Right ventricle myocardium inferior (tissue), 1 donor: ENCODE measurements around the gene VPS33A. TPM values are rescaled to one million over a fixed set of nuclear protein-coding genes. Genes with fewer than 3 reads are reported as not detected.

Source experiments
- ATAC-seq: fragments of 200-7000 bp; cut with Tn5 transposase; one replicate; pipeline ENCODE4 v1.9.1; 2020; ENCODE audit warnings: mild to moderate bottlenecking, moderate library complexity
- DNase-seq: peaks from one replicate; pipeline ENCODE4 v3.0.0; 2021; ENCODE audit errors: missing footprints
- intact Hi-C: fragments of 100-400 bp; cut with DNase I; formaldehyde crosslinking; loops from one replicate; pipeline ENCODE4 v1.11.0; 2022
- total RNA-seq: library from RNA; stranded (reverse); fragmentation: NEBNext Ultra II Directional; extraction: Animal tissue kit (Norgen Biotek cat#: 25700); gene quantifications from one replicate; pipeline ENCODE4 v1.2.1, GENCODE V29; 2021
- donor health status: DM: no; HTN: yes; CAD: no; lungs with severe emphysema.

Gene VPS33A
- total RNA-seq, 1 donor from 2014 or later: 10.8 TPM

- intact Hi-C loops: no loop called here
- DNase-seq (no peak), ATAC-seq (peak; percentile 70)
Measured at GRCh38 chr12:122190842-122191668, 75.2 kb downstream of the VPS33A start.

GRCh38 chr12:122189626-122190475 lies 76.4 kb downstream of the VPS33A start:
- intact Hi-C loops: loop anchor here (5.0 kb wide), 1 partner anchor 138 kb away; no protein-coding TSS in a partner anchor
- DNase-seq: no peak
- ATAC-seq: no peak

- ATAC-seq: no peak
- intact Hi-C loops: loop anchor here (5.0 kb wide), 1 partner anchor 135 kb away; no protein-coding TSS in a partner anchor
Measured at GRCh38 chr12:122187466-122187865, 78.8 kb downstream of the VPS33A start.

GRCh38 chr12:122185494-122186082 lies 80.7 kb downstream of the VPS33A start:
- intact Hi-C loops: loop anchor here (5.0 kb wide), 1 partner anchor 133 kb away; no protein-coding TSS in a partner anchor
- no peak for ATAC-seq
- DNase-seq: no peak

More at GRCh38 chr12:122187466-122187865, 78.8 kb downstream of the VPS33A start:
- no peak for DNase-seq

GRCh38 chr12:122185079-122185478 lies 81.2 kb downstream of the VPS33A start:
- ATAC-seq: no peak
- intact Hi-C loops: loop anchor here (5.0 kb wide), 1 partner anchor 133 kb away; no protein-coding TSS in a partner anchor
- no peak for DNase-seq

GRCh38 chr12:122184517-122184916 lies 81.8 kb downstream of the VPS33A start:
- ATAC-seq (no peak), DNase-seq (no peak)
- intact Hi-C loops: no loop called here

GRCh38 chr12:122183588-122183940 lies 82.7 kb downstream of the VPS33A start:
- DNase-seq (no peak), ATAC-seq (peak; percentile 15)
- intact Hi-C loops: no loop called here

- DNase-seq (peak; percentile 68), ATAC-seq (peak; percentile 53)
- intact Hi-C loops: no loop called here
Measured at GRCh38 chr12:122182887-122183587, 83.3 kb downstream of the VPS33A start, which contains the start of gene LRRC43. Gene LRRC43 (plus strand): TSS chr12:122183123. CDS start chr12:122183145, 22 bp downstream.

Other genes with a start within 250 kb of the VPS33A start
- gene BCL7A, start 244.6 kb downstream of the VPS33A start, total RNA-seq: 15.8 TPM
- 25.7 TPM for gene MLXIP, start 187.7 kb downstream of the VPS33A start, total RNA-seq
- gene IL31, start 92.3 kb downstream of the VPS33A start, total RNA-seq: not detected
- 0.70 TPM for gene LRRC43, start 83.4 kb downstream of the VPS33A start, total RNA-seq
- gene B3GNT4, start 62.8 kb downstream of the VPS33A start, total RNA-seq: not detected
- gene DIABLO, start 40.4 kb downstream of the VPS33A start, total RNA-seq: 28.2 TPM
- 110 TPM for gene CLIP1, start 156.2 kb upstream of the VPS33A start, total RNA-seq
- gene ZCCHC8, start 234.4 kb upstream of the VPS33A start, total RNA-seq: 8.9 TPM